Memory B cell (primary cell): ENCODE results near the gene HOXB5.

Experiments
- ATAC-seq: fragments of 150-1000 bp; cut with Tn5 transposase; 2 replicates; pipeline ENCODE4 v1.10.0; 2021; ENCODE audit warnings: low read depth, mild to moderate bottlenecking, moderate library complexity
- DNase-seq, 2 donors: peaks; one replicate each; pipeline ENCODE4 v3.0.0; 2022; ENCODE audit warnings: low spot score in 2 of 2
- H3K27ac Mint-ChIP-seq: one replicate; pipeline ENCODE4 v1.8.0; 2022; ENCODE audit warnings: mild to moderate bottlenecking, moderate library complexity, mixed read lengths
- H3K27me3 Mint-ChIP-seq: one replicate; pipeline ENCODE4 v1.8.0; 2022; ENCODE audit warnings: mixed read lengths
- H3K36me3 Mint-ChIP-seq: one replicate; pipeline ENCODE4 v1.8.0; 2022; ENCODE audit warnings: mild to moderate bottlenecking, mixed read lengths
- H3K4me1 Mint-ChIP-seq: one replicate; pipeline ENCODE4 v1.8.0; 2022; ENCODE audit warnings: mixed read lengths
- H3K4me3 Mint-ChIP-seq: one replicate; pipeline ENCODE4 v1.8.0; 2022; ENCODE audit warnings: mild to moderate bottlenecking, moderate library complexity, mixed read lengths
- H3K9me3 Mint-ChIP-seq: one replicate; pipeline ENCODE4 v1.8.0; 2022; ENCODE audit warnings: mixed read lengths

The HOXB5 gene

GRCh38 chr17:48632579-48633265 is 39.1 kb upstream of the HOXB5 start:
- no peaks in the 10 kb centered on the region for H3K9me3 Mint-ChIP-seq
- H3K27me3 Mint-ChIP-seq, result peaks cover 39% of the 10 kb centered on the region
- ATAC-seq (no peak), DNase-seq (no peak)
- H3K27ac Mint-ChIP-seq, result no peak overlapping the region
- no peak overlapping the region for H3K4me3 Mint-ChIP-seq
- no peaks in the 10 kb centered on the region for H3K36me3 Mint-ChIP-seq
- H3K4me1 Mint-ChIP-seq, result peaks cover 3% of the 10 kb centered on the region

GRCh38 chr17:48631693-48632578 is 38.4 kb upstream of the HOXB5 start:
- no peak overlapping the region for H3K27ac Mint-ChIP-seq
- no peak for ATAC-seq
- no peak for DNase-seq
- peaks cover 3% of the 10 kb centered on the region for H3K4me1 Mint-ChIP-seq
- H3K27me3 Mint-ChIP-seq, result peaks cover 35% of the 10 kb centered on the region
- H3K9me3 Mint-ChIP-seq, result no peaks in the 10 kb centered on the region
- no peak overlapping the region for H3K4me3 Mint-ChIP-seq
- H3K36me3 Mint-ChIP-seq, result no peaks in the 10 kb centered on the region

GRCh38 chr17:48630925-48631692 is 37.5 kb upstream of the HOXB5 start:
- Mint-ChIP-seq H3K27me3 (peaks cover 35% of the 10 kb centered on the region), H3K4me3 (no peak overlapping the region), H3K27ac (no peak overlapping the region), H3K9me3 (no peaks in the 10 kb centered on the region), H3K4me1 (no peaks in the 10 kb centered on the region), H3K36me3 (no peaks in the 10 kb centered on the region)
- ATAC-seq (no peak), DNase-seq (no peak)

- Mint-ChIP-seq H3K4me3 (no peak overlapping the region), H3K27ac (no peak overlapping the region), H3K27me3 (peaks cover 38% of the 10 kb centered on the region), H3K36me3 (no peaks in the 10 kb centered on the region), H3K9me3 (no peaks in the 10 kb centered on the region), H3K4me1 (peaks cover 3% of the 10 kb centered on the region)
- ATAC-seq (no peak), DNase-seq (no peak)
Measured at GRCh38 chr17:48630009-48630924, 36.7 kb upstream of the HOXB5 start.

- Mint-ChIP-seq H3K4me3 (no peak overlapping the region), H3K36me3 (no peaks in the 10 kb centered on the region), H3K27me3 (peaks cover 36% of the 10 kb centered on the region), H3K9me3 (no peaks in the 10 kb centered on the region), H3K27ac (no peak overlapping the region), H3K4me1 (peaks cover 3% of the 10 kb centered on the region)
- DNase-seq (no peak), ATAC-seq (no peak)
Measured at GRCh38 chr17:48629411-48629759, 35.8 kb upstream of the HOXB5 start.

GRCh38 chr17:48628649-48629410 is 35.3 kb upstream of the HOXB5 start:
- H3K27ac Mint-ChIP-seq, result no peak overlapping the region
- ATAC-seq, result no peak
- H3K9me3 Mint-ChIP-seq, result no peaks in the 10 kb centered on the region
- peaks cover 38% of the 10 kb centered on the region for H3K27me3 Mint-ChIP-seq
- H3K4me3 Mint-ChIP-seq, result no peak overlapping the region
- DNase-seq, result no peak
- peaks cover 3% of the 10 kb centered on the region for H3K4me1 Mint-ChIP-seq
- H3K36me3 Mint-ChIP-seq, result no peaks in the 10 kb centered on the region

- Mint-ChIP-seq H3K4me1 (peaks cover 3% of the 10 kb centered on the region), H3K4me3 (no peak overlapping the region), H3K27me3 (peaks cover 41% of the 10 kb centered on the region)
Measured at GRCh38 chr17:48627623-48628521, 34.3 kb upstream of the HOXB5 start.

GRCh38 chr17:48627118-48627597 is 33.6 kb upstream of the HOXB5 start:
- Mint-ChIP-seq H3K27me3 (peaks cover 44% of the 10 kb centered on the region), H3K4me3 (no peak overlapping the region), H3K4me1 (peaks cover 3% of the 10 kb centered on the region), H3K27ac (no peak overlapping the region), H3K36me3 (no peaks in the 10 kb centered on the region), H3K9me3 (no peaks in the 10 kb centered on the region)
- no peak for DNase-seq
- ATAC-seq, result no peak

More at GRCh38 chr17:48627623-48628521, 34.3 kb upstream of the HOXB5 start:
- Mint-ChIP-seq H3K36me3 (no peaks in the 10 kb centered on the region), H3K27ac (no peak overlapping the region), H3K9me3 (no peaks in the 10 kb centered on the region)
- ATAC-seq, result no peak
- no peak for DNase-seq

- ATAC-seq, result peak; percentile 25
- Mint-ChIP-seq H3K36me3 (no peaks in the 10 kb centered on the region), H3K4me1 (peaks cover 3% of the 10 kb centered on the region), H3K27ac (peak within 1 kb of the TSS; percentile 82), H3K4me3 (peak within 1 kb of the TSS; percentile 90), H3K9me3 (no peaks in the 10 kb centered on the region), H3K27me3 (peaks cover 47% of the 10 kb centered on the region)
- DNase-seq, result no peak
Measured at GRCh38 chr17:48626245-48627117, 32.9 kb upstream of the HOXB5 start, which contains the start of gene HOXB9. TSS of gene HOXB9 (minus strand) at chr17:48626358. CDS start at chr17:48626269, 89 bp downstream.

GRCh38 chr17:48625495-48626244 is 32.1 kb upstream of the HOXB5 start:
- H3K27ac Mint-ChIP-seq, result peak overlapping the region; percentile 82
- DNase-seq (peak in 1 of 2 donors; percentile 52), ATAC-seq (peak; percentile 68)
- H3K4me1 Mint-ChIP-seq, result peaks cover 3% of the 10 kb centered on the region
- peak overlapping the region; percentile 90 for H3K4me3 Mint-ChIP-seq
- no peaks in the 10 kb centered on the region for H3K9me3 Mint-ChIP-seq
- peaks cover 48% of the 10 kb centered on the region for H3K27me3 Mint-ChIP-seq
- H3K36me3 Mint-ChIP-seq, result no peaks in the 10 kb centered on the region
